ENCODE results near the gene INAFM2. TPM values are rescaled to one million over a fixed set of nuclear protein-coding genes. Genes with fewer than 3 reads are reported as not detected.

The INAFM2 gene
- total and polyA plus RNA-seq, 4 donors = 3.3 to 5.7 (median 4.4) TPM

- Histone ChIP-seq H3K4me1 (ENCODE audit: control insufficient read depth in 4 of 4, insufficient read depth in 4 of 4, low read length in 3 of 4) (peaks cover 0 to 9% (median 4%) of the 10 kb centered on the region in 4 donors), H3K27ac (ENCODE audit: low read depth in 1 of 2, low read length in 2 of 2) (no peak overlapping the region), H3K27me3 (ENCODE audit: control insufficient read depth in 4 of 4, insufficient read depth in 4 of 4, low read length in 3 of 4) (no peaks in the 10 kb centered on the region), H3K9ac (ENCODE audit: low read depth in 1 of 2, low read length in 2 of 2) (no peak overlapping the region), H3K4me3 (ENCODE audit: low read depth in 1 of 3, low read length in 3 of 3) (no peak overlapping the region), H3K36me3 (ENCODE audit: control insufficient read depth in 4 of 4, insufficient read depth in 3 of 4, low read depth in 1 of 4, low read length in 3 of 4) (peaks cover 0 to 1% (median 0%) of the 10 kb centered on the region in 4 donors), H3K9me3 (ENCODE audit: control insufficient read depth in 4 of 4, low read length in 3 of 4) (no peaks in the 10 kb centered on the region)
- no peak for DNase-seq (ENCODE audit: low spot score)
- 80% methylated on average over 5 of the region's 5 CpGs for WGBS
- TF ChIP-seq, protein P1, sequence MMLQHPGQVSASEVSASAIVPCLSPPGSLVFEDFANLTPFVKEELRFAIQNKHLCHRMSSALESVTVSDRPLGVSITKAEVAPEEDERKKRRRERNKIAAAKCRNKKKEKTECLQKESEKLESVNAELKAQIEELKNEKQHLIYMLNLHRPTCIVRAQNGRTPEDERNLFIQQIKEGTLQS (IDR thresholded peaks at IDR 0.05) = no peak
- no peak for TF ChIP-seq RXRA (IDR thresholded peaks at IDR 0.05)
- TF ChIP-seq RAD21 (IDR thresholded peaks at IDR 0.05) = no peak
- TF ChIP-seq GABPA (IDR thresholded peaks at IDR 0.05 in 1 of 2, conservative IDR thresholded peaks at IDR 0.05 in 1 of 2) = no peak
- TF ChIP-seq REST (IDR thresholded peaks at IDR 0.05) = no peak
- no peak for TF ChIP-seq MAX (IDR thresholded peaks at IDR 0.05)
Observed at GRCh38 chr15:40328751-40329150, 5.3 kb downstream of the INAFM2 start.

DNA sequence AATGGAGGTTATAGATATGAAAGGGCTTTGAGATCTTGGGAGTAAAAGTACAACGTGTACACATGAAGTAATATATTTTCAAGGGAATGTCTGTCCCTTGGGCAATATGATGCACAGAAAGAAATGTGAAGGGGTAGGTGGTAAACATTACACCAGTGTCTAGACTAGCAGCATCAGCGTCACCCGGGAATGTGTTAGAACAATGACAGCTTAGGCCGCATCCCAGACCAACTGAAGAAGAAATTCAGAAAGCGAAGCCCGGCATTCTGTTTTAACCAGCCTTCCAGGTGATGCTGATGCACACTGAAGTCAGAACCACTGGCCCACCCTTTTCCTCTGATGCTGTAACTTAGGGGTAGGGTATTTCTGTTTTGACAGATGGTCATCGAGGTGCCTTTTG lies 6.3 kb downstream of the INAFM2 start:
- Histone ChIP-seq H3K27me3 (ENCODE audit: control insufficient read depth in 4 of 4, insufficient read depth in 4 of 4, low read length in 3 of 4) (no peaks in the 10 kb centered on the region), H3K27ac (ENCODE audit: low read depth in 1 of 2, low read length in 2 of 2) (no peak overlapping the region), H3K9ac (ENCODE audit: low read depth in 1 of 2, low read length in 2 of 2) (no peak overlapping the region), H3K9me3 (ENCODE audit: control insufficient read depth in 4 of 4, low read length in 3 of 4) (no peaks in the 10 kb centered on the region), H3K4me1 (ENCODE audit: control insufficient read depth in 4 of 4, insufficient read depth in 4 of 4, low read length in 3 of 4) (peaks cover 0 to 12% (median under 1%) of the 10 kb centered on the region in 4 donors), H3K4me3 (ENCODE audit: low read depth in 1 of 3, low read length in 3 of 3) (no peak overlapping the region), H3K36me3 (ENCODE audit: control insufficient read depth in 4 of 4, insufficient read depth in 3 of 4, low read depth in 1 of 4, low read length in 3 of 4) (peaks cover 0 to 1% (median 0%) of the 10 kb centered on the region in 4 donors)
- no peak for DNase-seq (ENCODE audit: low spot score)
- 91% methylated on average over 7 of the region's 7 CpGs for WGBS
- no peak for TF ChIP-seq HNF4A (conservative IDR thresholded peaks at IDR 0.05)
- TF ChIP-seq HNF4G (IDR thresholded peaks at IDR 0.05) = no peak
- TF ChIP-seq ZBTB33 (IDR thresholded peaks at IDR 0.05) = no peak
- TF ChIP-seq TAF1 (conservative IDR thresholded peaks at IDR 0.05) = no peak
- TF ChIP-seq RXRA (IDR thresholded peaks at IDR 0.05) = no peak

DNA sequence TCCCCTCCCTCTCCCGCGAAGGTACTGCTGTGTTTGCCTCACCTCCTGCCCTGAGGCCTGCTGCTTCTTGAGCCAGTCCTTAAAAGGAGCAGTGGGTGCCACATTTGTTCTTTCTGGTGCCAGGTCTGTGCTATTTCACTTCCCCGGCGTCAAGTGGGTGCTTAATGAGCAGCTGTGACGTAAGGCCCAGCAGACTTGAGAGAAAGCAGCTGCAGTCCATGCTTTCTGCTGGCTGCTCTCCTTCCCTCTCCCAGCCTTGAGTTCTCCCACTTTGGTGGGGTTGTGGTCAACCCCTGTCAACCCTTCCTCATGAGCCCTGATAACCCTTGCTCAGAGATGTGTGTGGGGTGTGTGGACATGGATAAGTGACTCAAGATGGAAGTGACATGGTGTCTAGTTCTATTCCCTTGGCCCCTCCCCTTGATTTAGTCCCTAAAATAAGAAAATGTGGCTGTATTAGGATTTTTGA lies 6.9 kb downstream of the INAFM2 start:
- WGBS = 81% methylated on average over 5 of the region's 5 CpGs
- no peak overlapping the region for H3K9ac ChIP-seq (ENCODE audit: low read depth in 1 of 2, low read length in 2 of 2)

More for the DNA sequence above, 6.9 kb downstream of the INAFM2 start:
- no peaks in the 10 kb centered on the region for H3K9me3 ChIP-seq (ENCODE audit: control insufficient read depth in 4 of 4, low read length in 3 of 4)
- peaks cover 0 to 1% (median 0%) of the 10 kb centered on the region in 4 donors for H3K36me3 ChIP-seq (ENCODE audit: control insufficient read depth in 4 of 4, insufficient read depth in 3 of 4, low read depth in 1 of 4, low read length in 3 of 4)
- H3K27ac ChIP-seq (ENCODE audit: low read depth in 1 of 2, low read length in 2 of 2) = peak overlapping the region in 1 of 2 donors; percentile 4
- H3K4me3 ChIP-seq (ENCODE audit: low read depth in 1 of 3, low read length in 3 of 3) = no peak overlapping the region
- H3K27me3 ChIP-seq (ENCODE audit: control insufficient read depth in 4 of 4, insufficient read depth in 4 of 4, low read length in 3 of 4) = no peaks in the 10 kb centered on the region
- H3K4me1 ChIP-seq (ENCODE audit: control insufficient read depth in 4 of 4, insufficient read depth in 4 of 4, low read length in 3 of 4) = peaks cover 0 to 14% (median 2%) of the 10 kb centered on the region in 4 donors
- DNase-seq (ENCODE audit: low spot score) = no peak
- TF ChIP-seq, protein P1 (IDR thresholded peaks at IDR 0.05) = no peak
- TF ChIP-seq NR2F2 (IDR thresholded peaks at IDR 0.05) = peak; percentile 67

Data from liver (tissue), 9 donors.